Ecto neural progenitor cell (in vitro differentiated cells): Measurements from ENCODE around the gene SEMA6A.

Source experiments
- DNase-seq: peaks from one replicate; pipeline ENCODE4 v3.0.0-alpha.2; 2018; ENCODE audit warnings: low spot score

Gene SEMA6A

DNA sequence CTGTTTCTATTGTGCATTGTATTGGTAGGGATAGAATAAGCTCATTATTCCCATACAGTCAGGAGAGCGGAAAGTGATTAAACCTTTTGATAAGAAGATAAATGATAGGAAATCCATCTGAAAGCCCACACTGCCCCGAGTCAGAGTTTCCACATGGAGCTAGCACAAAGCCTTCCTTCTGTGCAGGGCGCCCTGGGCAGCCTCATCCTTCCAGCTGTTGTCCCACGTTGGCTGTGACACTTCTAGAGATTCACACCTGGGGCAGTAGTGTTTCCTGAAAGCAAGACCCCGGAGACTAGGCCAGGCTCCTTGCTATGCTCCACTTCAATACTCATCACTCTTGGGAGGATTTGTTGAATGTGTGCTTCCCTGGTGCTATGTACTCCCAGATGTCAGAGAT is 172.4 kb downstream of the SEMA6A start:
- DNase-seq = no peak

DNA sequence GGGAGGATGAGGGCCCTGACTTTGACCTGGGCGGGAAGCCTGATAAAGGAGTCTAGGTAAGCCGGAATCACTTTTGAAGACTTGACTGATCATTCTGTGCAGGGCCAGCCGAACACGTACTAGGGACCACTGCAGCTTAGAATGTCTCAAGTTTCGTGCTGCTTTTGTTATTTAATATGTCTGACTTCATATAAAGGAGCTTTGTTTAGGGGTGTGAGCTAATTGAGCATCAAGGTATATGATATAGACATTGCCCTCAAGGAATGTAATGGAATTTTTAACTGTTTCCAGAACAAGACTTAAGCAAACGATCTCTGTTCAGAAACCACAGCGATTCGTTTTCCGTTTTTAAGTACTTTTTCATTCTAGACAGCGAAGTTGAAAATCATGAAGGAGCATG is 173.0 kb downstream of the SEMA6A start:
- DNase-seq = no peak

DNA sequence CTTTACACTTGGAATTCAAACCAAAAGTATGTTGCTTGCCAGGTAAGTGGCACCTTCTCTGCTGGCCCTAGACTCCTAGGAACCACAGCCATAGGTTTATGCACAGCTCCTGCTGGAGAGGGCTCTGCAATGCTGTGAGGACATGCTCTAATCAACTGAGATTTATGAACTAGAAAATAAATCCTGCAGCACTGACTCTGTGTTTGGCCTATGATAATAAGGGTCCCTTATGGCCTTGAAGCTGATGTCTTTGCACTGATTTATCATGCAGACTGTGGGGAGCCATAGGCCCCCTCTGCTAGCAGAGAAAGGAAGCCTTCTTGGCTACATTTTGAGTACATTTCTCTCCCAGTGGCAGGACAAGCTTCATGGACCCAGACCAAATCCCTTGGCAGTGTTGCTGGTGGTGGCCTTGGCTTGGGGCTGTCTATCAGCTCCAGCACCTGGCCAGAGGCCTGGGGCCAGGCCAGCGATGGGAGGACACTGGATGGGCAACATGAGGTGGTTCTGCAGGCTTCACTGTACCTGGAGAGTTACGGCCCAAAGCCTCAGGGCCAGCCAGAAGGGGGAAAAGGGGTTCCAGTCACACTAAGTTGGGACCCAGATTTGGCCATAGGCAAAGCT is 178.0 kb downstream of the SEMA6A start:
- DNase-seq = no peak

DNA sequence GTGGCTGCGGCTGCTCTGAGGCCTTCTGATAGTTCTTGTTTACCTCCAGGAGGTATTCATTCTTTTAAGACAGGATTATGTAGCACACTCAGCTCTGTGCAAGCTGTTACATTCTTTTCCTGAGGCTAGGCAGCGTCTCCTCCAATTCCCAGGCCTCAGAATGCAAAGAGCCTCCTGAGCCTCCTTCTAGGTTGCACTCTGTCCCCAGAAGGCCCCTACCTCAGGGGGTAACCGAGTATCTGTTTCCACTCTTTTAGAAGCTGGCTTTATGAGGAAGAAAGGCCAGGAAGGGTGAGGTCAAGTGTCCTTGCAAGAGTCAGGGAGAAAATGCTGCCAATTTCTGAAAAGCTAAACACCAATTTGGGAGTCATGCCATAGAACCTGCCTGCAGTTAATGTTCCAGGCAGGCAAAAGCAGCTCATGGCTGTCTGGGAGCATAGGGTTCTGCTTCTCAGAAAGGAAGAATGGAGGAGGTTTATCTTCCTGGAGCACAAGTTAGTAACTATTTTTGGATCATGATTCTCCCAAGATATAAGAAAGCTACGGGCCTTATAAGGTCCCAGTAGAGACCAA is 178.9 kb downstream of the SEMA6A start:
- no peak for DNase-seq

DNA sequence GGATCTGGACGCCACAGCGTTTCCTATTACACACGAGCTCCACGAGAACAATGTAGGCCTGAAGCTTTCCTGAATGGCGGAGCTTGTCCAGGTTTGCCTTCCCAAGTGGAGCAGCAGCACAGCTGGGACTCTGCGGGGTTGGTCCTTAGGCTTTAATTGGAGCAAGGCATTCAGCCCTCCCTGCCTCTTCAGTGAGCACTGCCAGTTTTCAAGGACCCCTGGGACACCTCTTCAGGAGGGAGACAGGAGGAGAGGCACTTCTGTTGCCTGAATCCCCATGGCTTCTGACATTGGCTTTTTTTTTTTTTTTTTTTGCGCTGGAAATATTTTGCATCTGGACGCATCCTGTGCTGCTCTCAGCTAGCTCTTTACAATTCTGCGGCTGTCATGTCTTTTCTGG is 179.4 kb downstream of the SEMA6A start:
- no peak for DNase-seq

DNA sequence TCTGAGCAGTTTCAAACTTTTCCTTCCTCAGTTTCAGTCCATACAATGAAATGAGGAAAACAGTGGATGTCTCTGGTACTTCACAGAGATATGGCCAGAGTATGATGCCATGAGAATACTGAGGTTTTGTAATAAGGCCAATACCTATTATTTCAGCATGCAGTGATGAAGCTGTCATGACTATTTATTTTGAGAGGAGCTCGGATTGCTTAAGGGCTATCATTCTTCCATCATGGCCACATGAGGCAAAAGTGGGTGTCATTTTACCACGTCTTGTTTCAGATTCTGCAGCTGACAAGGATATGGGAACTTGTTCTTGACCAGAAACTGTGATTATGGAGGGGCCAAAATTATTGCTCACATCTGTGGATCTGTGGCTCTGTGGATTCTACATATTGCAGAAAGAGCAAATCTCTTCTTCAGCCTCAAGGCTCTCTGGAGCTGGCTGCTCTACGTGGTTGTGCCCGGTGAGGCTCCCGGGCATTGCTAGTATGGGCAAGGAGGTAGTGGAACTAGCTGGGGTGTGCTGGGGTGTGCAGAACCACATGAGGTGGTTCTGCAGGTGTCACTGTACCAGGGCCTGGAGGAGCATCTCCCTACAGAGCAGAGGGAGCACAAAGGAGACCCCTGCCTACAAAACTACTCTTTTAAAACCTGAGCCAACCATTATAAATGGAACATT is 180.3 kb downstream of the SEMA6A start:
- DNase-seq = no peak
